Peyer's patch (tissue), 4 donors: ENCODE results near the gene ACOX3.

Experiments used
- POLR2A ChIP-seq, 2 donors: fragments of 450-650 bp; IDR thresholded peaks; one replicate each; pipeline ENCODE4 v1.5.1; 2017; ENCODE audit warnings: antibody characterized with exemption in 2 of 2, mild to moderate bottlenecking in 2 of 2, moderate library complexity in 2 of 2
- TF ChIP-seq, protein P1 (sequence below), 6 experiments: fragments of 450-650 bp in 4 of 6; fragments of 200-600 bp in 2 of 6; sonication (generic) in 1 of 6; IDR thresholded peaks; one replicate each; pipeline ENCODE4 v1.5.1; 2017 to 2019; ENCODE audit warnings: antibody characterized with exemption in 6 of 6, mild to moderate bottlenecking in 3 of 6, moderate library complexity in 1 of 6

- TF ChIP-seq, protein P1, sequence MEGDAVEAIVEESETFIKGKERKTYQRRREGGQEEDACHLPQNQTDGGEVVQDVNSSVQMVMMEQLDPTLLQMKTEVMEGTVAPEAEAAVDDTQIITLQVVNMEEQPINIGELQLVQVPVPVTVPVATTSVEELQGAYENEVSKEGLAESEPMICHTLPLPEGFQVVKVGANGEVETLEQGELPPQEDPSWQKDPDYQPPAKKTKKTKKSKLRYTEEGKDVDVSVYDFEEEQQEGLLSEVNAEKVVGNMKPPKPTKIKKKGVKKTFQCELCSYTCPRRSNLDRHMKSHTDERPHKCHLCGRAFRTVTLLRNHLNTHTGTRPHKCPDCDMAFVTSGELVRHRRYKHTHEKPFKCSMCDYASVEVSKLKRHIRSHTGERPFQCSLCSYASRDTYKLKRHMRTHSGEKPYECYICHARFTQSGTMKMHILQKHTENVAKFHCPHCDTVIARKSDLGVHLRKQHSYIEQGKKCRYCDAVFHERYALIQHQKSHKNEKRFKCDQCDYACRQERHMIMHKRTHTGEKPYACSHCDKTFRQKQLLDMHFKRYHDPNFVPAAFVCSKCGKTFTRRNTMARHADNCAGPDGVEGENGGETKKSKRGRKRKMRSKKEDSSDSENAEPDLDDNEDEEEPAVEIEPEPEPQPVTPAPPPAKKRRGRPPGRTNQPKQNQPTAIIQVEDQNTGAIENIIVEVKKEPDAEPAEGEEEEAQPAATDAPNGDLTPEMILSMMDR (IDR thresholded peaks at IDR 0.05) = no peak
- no peak for TF ChIP-seq POLR2A (IDR thresholded peaks at IDR 0.05)
Observed at GRCh38 chr4:8334786-8335460, 105.6 kb downstream of the ACOX3 start.
